DND-41 (cell line): ENCODE results near the gene EIF4E3.

Experiments used
- EZH2 ChIP-seq: IDR thresholded peaks from 3 replicates; pipeline ENCODE4 v1.6.1; 2012; ENCODE audit warnings: borderline replicate concordance, low read depth, mild to moderate bottlenecking, moderate library complexity, low read length, inconsistent platforms; ENCODE audit not compliant: severe bottlenecking
- TF ChIP-seq, protein P1 (sequence below): IDR thresholded peaks from 2 replicates; pipeline ENCODE4 v1.5.1; 2012; ENCODE audit warnings: borderline replicate concordance, low read length, moderate library complexity, mild to moderate bottlenecking; ENCODE audit not compliant: poor library complexity, severe bottlenecking; ENCODE audit errors: extremely low read depth

DNA sequence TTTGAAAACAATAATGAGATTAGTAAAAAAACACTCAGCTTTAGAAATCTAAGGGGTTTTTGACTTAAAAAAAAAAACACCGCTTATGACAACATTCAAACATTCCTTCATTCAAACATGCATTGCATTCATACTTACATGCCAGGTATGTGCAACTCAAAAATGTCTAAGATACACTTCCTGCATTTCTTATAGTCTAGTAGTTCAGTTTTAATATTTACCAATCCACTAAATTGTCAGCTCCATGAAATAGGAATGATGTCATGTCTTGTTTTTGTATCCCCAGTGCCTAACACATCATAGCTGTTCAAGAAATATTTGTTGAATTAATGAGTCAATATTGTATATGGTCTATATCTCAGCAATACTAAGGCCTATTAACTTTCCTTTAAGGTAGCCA lies 51.7 kb downstream of the EIF4E3 start:
- TF ChIP-seq, protein P1, sequence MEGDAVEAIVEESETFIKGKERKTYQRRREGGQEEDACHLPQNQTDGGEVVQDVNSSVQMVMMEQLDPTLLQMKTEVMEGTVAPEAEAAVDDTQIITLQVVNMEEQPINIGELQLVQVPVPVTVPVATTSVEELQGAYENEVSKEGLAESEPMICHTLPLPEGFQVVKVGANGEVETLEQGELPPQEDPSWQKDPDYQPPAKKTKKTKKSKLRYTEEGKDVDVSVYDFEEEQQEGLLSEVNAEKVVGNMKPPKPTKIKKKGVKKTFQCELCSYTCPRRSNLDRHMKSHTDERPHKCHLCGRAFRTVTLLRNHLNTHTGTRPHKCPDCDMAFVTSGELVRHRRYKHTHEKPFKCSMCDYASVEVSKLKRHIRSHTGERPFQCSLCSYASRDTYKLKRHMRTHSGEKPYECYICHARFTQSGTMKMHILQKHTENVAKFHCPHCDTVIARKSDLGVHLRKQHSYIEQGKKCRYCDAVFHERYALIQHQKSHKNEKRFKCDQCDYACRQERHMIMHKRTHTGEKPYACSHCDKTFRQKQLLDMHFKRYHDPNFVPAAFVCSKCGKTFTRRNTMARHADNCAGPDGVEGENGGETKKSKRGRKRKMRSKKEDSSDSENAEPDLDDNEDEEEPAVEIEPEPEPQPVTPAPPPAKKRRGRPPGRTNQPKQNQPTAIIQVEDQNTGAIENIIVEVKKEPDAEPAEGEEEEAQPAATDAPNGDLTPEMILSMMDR, result no peak
- TF ChIP-seq EZH2, result no peak
